Spleen (tissue), 7 donors: ENCODE results near the gene PACS2.
"Not testable (repeated sequence)": the region's sequence is repeated elsewhere in the genome, so short reads cannot be mapped to it uniquely, and the experiment has no call there.

Experiments
- POLR2A ChIP-seq, 3 donors: fragments of 450-650 bp; IDR thresholded peaks; one replicate each; pipeline ENCODE4 v1.5.1; 2017; ENCODE audit warnings: antibody characterized with exemption in 3 of 3, mild to moderate bottlenecking in 1 of 3
- POLR2AphosphoS5 ChIP-seq, 3 donors: sonication (generic); formaldehyde crosslinking; IDR thresholded peaks; one replicate each; pipeline ENCODE4 v1.5.1; 2017; ENCODE audit warnings: antibody characterized with exemption in 3 of 3
- TF ChIP-seq, protein P1 (sequence below), 11 experiments: fragments of 200-600 bp in 7 of 11; fragments of 450-650 bp in 4 of 11; sonication (generic) in 4 of 11; IDR thresholded peaks in 8 of 11; conservative IDR thresholded peaks in 3 of 11; 1 replicate in 7 of 11; 2 replicates in 4 of 11; pipeline versions ENCODE4 v1.4.0 to v1.8.0; 2016 to 2021; ENCODE audit warnings: antibody characterized with exemption in 11 of 11, inconsistent platforms in 4 of 11, mild to moderate bottlenecking in 1 of 11
- donor health status: DM: no; HTN: no; CAD: no; lungs with moderate emphysema.
- donor health status: DM: no; HTN: no; CAD: no.
- donor health status: DM: no; HTN: no; CAD: no.

DNA sequence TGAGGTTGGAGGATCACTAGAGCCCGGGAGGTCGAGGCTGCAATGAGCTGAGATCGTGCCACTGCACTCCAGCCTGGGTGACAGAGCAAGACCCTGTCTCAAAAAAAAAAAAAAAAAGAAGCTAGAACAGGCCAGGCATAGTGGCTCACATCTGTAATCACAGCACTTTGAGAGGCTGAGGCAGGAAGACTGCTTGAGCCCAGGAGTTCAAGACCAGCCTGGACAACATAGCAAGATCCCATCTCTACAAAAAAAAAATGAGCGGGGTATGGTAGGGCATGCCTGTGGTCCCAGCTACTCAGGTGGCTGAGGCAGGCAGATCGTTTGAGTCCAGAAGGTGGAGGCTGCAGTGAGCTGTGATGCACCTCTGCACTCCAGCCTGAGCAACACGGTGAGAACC is 25.6 kb upstream of the PACS2 start:
- TF ChIP-seq, protein P1, sequence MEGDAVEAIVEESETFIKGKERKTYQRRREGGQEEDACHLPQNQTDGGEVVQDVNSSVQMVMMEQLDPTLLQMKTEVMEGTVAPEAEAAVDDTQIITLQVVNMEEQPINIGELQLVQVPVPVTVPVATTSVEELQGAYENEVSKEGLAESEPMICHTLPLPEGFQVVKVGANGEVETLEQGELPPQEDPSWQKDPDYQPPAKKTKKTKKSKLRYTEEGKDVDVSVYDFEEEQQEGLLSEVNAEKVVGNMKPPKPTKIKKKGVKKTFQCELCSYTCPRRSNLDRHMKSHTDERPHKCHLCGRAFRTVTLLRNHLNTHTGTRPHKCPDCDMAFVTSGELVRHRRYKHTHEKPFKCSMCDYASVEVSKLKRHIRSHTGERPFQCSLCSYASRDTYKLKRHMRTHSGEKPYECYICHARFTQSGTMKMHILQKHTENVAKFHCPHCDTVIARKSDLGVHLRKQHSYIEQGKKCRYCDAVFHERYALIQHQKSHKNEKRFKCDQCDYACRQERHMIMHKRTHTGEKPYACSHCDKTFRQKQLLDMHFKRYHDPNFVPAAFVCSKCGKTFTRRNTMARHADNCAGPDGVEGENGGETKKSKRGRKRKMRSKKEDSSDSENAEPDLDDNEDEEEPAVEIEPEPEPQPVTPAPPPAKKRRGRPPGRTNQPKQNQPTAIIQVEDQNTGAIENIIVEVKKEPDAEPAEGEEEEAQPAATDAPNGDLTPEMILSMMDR (IDR thresholded peaks at IDR 0.05 in 8 of 11, conservative IDR thresholded peaks at IDR 0.05 in 3 of 11), result not testable (repeated sequence)
- TF ChIP-seq POLR2A, POLR2AphosphoS5 (IDR thresholded peaks at IDR 0.05): not testable (repeated sequence)
